ENCODE results near the gene TSPAN2. TPM values are rescaled to one million over a fixed set of nuclear protein-coding genes. Genes with fewer than 3 reads are reported as not detected.

The TSPAN2 gene
- total RNA-seq, 4 donors from 2014 or later: 3.0 to 6.6 (median 4.6) TPM

DNA sequence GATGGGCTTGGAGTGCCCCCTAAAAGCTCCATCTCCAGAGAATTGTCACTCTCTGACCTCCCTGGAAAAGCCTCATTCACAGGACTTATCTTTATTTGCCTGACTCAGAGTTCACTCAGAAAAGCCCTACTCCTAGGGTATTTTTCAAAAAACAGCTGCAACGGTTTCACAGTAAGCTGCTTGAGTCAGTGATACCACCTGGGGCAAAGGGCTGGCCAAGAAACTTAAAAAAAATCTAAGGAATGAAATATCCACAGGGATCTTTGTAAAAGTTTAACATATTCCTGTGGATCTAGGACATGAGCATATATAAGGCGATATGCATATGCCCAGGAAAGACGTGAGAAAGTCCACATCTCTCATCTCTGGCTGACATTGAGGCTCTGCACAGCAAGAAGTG lies 33.8 kb upstream of the TSPAN2 start:
- intact Hi-C loops (cut with DNase I): no loop called here
- H3K4me3 ChIP-seq (replicated peaks in 1 of 3): no peak overlapping the region
- no peaks in the 10 kb centered on the region for H3K36me3 ChIP-seq
- TF ChIP-seq, protein P1, sequence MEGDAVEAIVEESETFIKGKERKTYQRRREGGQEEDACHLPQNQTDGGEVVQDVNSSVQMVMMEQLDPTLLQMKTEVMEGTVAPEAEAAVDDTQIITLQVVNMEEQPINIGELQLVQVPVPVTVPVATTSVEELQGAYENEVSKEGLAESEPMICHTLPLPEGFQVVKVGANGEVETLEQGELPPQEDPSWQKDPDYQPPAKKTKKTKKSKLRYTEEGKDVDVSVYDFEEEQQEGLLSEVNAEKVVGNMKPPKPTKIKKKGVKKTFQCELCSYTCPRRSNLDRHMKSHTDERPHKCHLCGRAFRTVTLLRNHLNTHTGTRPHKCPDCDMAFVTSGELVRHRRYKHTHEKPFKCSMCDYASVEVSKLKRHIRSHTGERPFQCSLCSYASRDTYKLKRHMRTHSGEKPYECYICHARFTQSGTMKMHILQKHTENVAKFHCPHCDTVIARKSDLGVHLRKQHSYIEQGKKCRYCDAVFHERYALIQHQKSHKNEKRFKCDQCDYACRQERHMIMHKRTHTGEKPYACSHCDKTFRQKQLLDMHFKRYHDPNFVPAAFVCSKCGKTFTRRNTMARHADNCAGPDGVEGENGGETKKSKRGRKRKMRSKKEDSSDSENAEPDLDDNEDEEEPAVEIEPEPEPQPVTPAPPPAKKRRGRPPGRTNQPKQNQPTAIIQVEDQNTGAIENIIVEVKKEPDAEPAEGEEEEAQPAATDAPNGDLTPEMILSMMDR (IDR thresholded peaks at IDR 0.05): no peak
- no peak for TF ChIP-seq POLR2A (IDR thresholded peaks at IDR 0.05)
- no peaks in the 10 kb centered on the region for H3K9me3 ChIP-seq
- 79 to 81% methylated on average over 3 of the region's 3 CpGs for WGBS, 2 donors
- no peak overlapping the region for H3K27ac ChIP-seq
- DNase-seq: no peak
- no peaks in the 10 kb centered on the region for H3K27me3 ChIP-seq
- H3K4me1 ChIP-seq: peaks cover 9% of the 10 kb centered on the region in 2 donors

DNA sequence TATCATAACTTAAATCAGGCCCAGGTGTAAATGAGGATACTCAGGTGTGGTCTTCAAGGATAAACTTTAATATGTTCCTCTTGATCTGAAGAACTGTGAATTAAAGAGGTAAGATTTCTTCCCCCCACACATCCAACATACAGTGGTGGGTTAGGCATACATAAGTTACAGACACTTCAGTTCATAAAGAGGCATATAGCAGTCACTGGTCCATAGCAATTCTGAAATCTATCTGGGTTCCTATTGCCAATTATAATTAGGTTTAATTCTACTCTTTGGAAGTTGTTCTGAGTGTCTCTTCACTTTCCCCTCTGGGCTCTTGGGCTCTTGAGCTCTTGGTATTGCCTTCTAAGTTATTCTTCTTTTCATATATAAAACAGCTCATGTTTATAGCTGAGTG lies 32.5 kb upstream of the TSPAN2 start:
- Histone ChIP-seq H3K27ac (no peak overlapping the region), H3K4me3 (replicated peaks in 1 of 3) (no peak overlapping the region), H3K4me1 (peaks cover 19% of the 10 kb centered on the region in 2 donors), H3K27me3 (no peaks in the 10 kb centered on the region), H3K36me3 (no peaks in the 10 kb centered on the region), H3K9me3 (no peaks in the 10 kb centered on the region)
- no peak for TF ChIP-seq POLR2A (IDR thresholded peaks at IDR 0.05)
- TF ChIP-seq, protein P1 (IDR thresholded peaks at IDR 0.05): no peak
- intact Hi-C loops (cut with DNase I): no loop called here
- DNase-seq: no peak

DNA sequence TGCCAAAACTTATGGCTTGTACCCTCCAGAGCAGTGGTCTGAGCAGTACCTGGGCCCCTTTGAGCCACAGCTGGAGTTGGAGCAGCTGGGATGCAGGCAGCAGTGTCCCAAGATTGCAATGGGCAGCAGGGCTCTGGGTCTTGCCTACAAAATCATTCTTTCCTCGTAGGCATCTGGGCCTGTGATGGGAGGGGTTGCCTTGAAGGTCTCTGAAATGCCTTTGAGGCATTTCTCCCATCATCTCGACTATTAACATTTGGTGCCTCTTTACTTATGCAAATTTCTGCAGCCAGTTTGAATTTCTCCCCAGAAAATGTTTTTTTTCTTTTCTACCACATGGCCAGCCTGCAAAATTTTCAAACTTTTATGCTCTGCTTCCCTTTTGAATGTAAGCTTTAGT lies 31.0 kb upstream of the TSPAN2 start:
- H3K4me1 ChIP-seq: peaks cover 19 to 23% of the 10 kb centered on the region in 2 donors
- TF ChIP-seq POLR2A (IDR thresholded peaks at IDR 0.05): no peak
- TF ChIP-seq, protein P1 (IDR thresholded peaks at IDR 0.05): no peak
- H3K36me3 ChIP-seq: no peaks in the 10 kb centered on the region
- H3K9me3 ChIP-seq: no peaks in the 10 kb centered on the region
- no peak for DNase-seq
- intact Hi-C loops (cut with DNase I): no loop called here
- no peak overlapping the region for H3K27ac ChIP-seq
- WGBS, 2 donors: 85 to 88% methylated on average over 2 of the region's 2 CpGs
- H3K4me3 ChIP-seq (replicated peaks in 1 of 3): no peak overlapping the region
- H3K27me3 ChIP-seq: no peaks in the 10 kb centered on the region

GRCh38 chr1:115118611-115119010 lies 29.3 kb upstream of the TSPAN2 start:
- H3K27ac ChIP-seq: peak overlapping the region in 2 of 3 donors; percentile 34 to 35
- no peak overlapping the region for H3K4me3 ChIP-seq (replicated peaks in 1 of 3)
- TF ChIP-seq, protein P1 (IDR thresholded peaks at IDR 0.05): no peak
- no peak for TF ChIP-seq POLR2A (IDR thresholded peaks at IDR 0.05)
- intact Hi-C loops (cut with DNase I): loop anchor here (10.0 kb wide), 1 partner anchor 64 kb away; no protein-coding TSS in a partner anchor
- H3K27me3 ChIP-seq: no peaks in the 10 kb centered on the region
- no peaks in the 10 kb centered on the region for H3K9me3 ChIP-seq
- H3K4me1 ChIP-seq: peaks cover 19 to 31% of the 10 kb centered on the region in 2 donors
- 86 to 94% methylated on average over 4 of the region's 4 CpGs for WGBS, 2 donors
- no peak for DNase-seq
- H3K36me3 ChIP-seq: no peaks in the 10 kb centered on the region

- Histone ChIP-seq H3K27ac (peak overlapping the region; percentile 27 to 35 (median 34)), H3K9me3 (no peaks in the 10 kb centered on the region), H3K4me1 (peaks cover 19 to 31% of the 10 kb centered on the region in 2 donors), H3K4me3 (replicated peaks in 1 of 3) (no peak overlapping the region), H3K36me3 (no peaks in the 10 kb centered on the region), H3K27me3 (no peaks in the 10 kb centered on the region)
- TF ChIP-seq POLR2A (IDR thresholded peaks at IDR 0.05): no peak
- TF ChIP-seq, protein P1 (IDR thresholded peaks at IDR 0.05): no peak
- DNase-seq: no peak
- intact Hi-C loops (cut with DNase I): loop anchor here (10.0 kb wide), 1 partner anchor 63 kb away; no protein-coding TSS in a partner anchor
These were observed 28.8 kb upstream of the TSPAN2 start for GRCh38 chr1:115118086-115118485.
